PC-9 (cell line): ENCODE results near the gene KCNK3. TPM values are rescaled to one million over a fixed set of nuclear protein-coding genes. Genes with fewer than 3 reads are reported as not detected.

Source experiments
- BruUV-seq: library from RNA; stranded (reverse); fragments of 400-500 nt; replicated peaks from 2 replicates; lab custom pipeline; 2021; lab: Mats Ljungman, UMichigan
- CTCF ChIA-PET: fragments of 300-600 bp; sonication (Branson Sonifier 250); formaldehyde crosslinking; loops from one replicate; lab custom pipeline; 2022; ENCODE audit warnings: antibody characterized with exemption; lab: Charles Lee
- POLR2A ChIA-PET: fragments of 300-600 bp; sonication (Branson Sonifier 250); formaldehyde crosslinking; loops from one replicate; lab custom pipeline; 2022; ENCODE audit warnings: antibody characterized with exemption; ENCODE audit not compliant: unreplicated experiment; lab: Charles Lee
- DNase-seq, 2 experiments: peaks; one replicate each; pipeline versions ENCODE4 v3.0.0 to v3.0.0-alpha.2; 2015 to 2022; ENCODE audit warnings: mixed read lengths in 1 of 2
- H2AFZ ChIP-seq: fragments of 200-600 bp; sonication (generic); 2 replicates; pipeline ENCODE4 v1.8.1; 2017; ENCODE audit warnings: antibody characterized with exemption
- H3F3A ChIP-seq: fragments of 200-600 bp; sonication (generic); 2 replicates; pipeline ENCODE4 v1.8.1; 2017; ENCODE audit warnings: antibody characterized with exemption, mild to moderate bottlenecking, low read depth; ENCODE audit not compliant: insufficient read depth
- H3K27ac ChIP-seq: fragments of 200-600 bp; sonication (generic); 2 replicates; pipeline ENCODE4 v1.6.1; 2016; ENCODE audit warnings: mixed run types
- H3K27me3 ChIP-seq: fragments of 200-600 bp; sonication (generic); 2 replicates; pipeline ENCODE4 v1.6.1; 2016; ENCODE audit warnings: low read depth, mixed run types; ENCODE audit not compliant: insufficient read depth
- H3K36me3 ChIP-seq: fragments of 200-600 bp; sonication (generic); 2 replicates; pipeline ENCODE4 v1.6.1; 2016; ENCODE audit warnings: low read depth, mixed run types
- H3K4me1 ChIP-seq: fragments of 200-600 bp; sonication (generic); replicated peaks from 2 replicates; pipeline ENCODE4 v1.6.1; 2016; ENCODE audit warnings: mixed run types; ENCODE audit not compliant: insufficient read depth
- H3K4me2 ChIP-seq: fragments of 200-600 bp; sonication (generic); 2 replicates; pipeline ENCODE4 v1.6.1; 2017; ENCODE audit warnings: mixed run types
- H3K4me3 ChIP-seq: fragments of 200-600 bp; sonication (generic); 2 replicates; pipeline ENCODE4 v1.6.1; 2016; ENCODE audit warnings: mixed run types
- H3K79me2 ChIP-seq: fragments of 200-600 bp; sonication (generic); 2 replicates; pipeline ENCODE4 v1.6.1; 2017; ENCODE audit warnings: low read depth, mixed run types
- H3K9me2 ChIP-seq: fragments of 200-600 bp; sonication (generic); 2 replicates; pipeline ENCODE4 v1.8.1; 2017; ENCODE audit warnings: mild to moderate bottlenecking; ENCODE audit not compliant: insufficient read depth
- H3K9me3 ChIP-seq: fragments of 200-600 bp; sonication (generic); 2 replicates; pipeline ENCODE4 v1.8.1; 2016; ENCODE audit warnings: low read depth; ENCODE audit not compliant: insufficient read depth
- H4K20me1 ChIP-seq: fragments of 200-600 bp; sonication (generic); 2 replicates; pipeline ENCODE4 v1.8.1; 2017; ENCODE audit not compliant: insufficient read depth
- EZH2 ChIP-seq: fragments of 200-600 bp; sonication (generic); IDR thresholded peaks from 2 replicates; pipeline ENCODE4 v1.8.0; 2017; ENCODE audit warnings: antibody characterized with exemption, low read depth
- intact Hi-C: fragments of 100-400 bp; cut with micrococcal nuclease; formaldehyde crosslinking; loops from one replicate; pipeline ENCODE4 v1.10.0; 2022; ENCODE audit not compliant: unreplicated experiment
- total RNA-seq: library from RNA; stranded (reverse); gene quantifications from 2 replicates; pipeline ENCODE4 v1.2.3, GENCODE V29; 2021
- TF ChIP-seq, protein P1 (sequence below): fragments of 200-600 bp; sonication (generic); conservative IDR thresholded peaks from 2 replicates; pipeline ENCODE4 v1.6.1; 2017; ENCODE audit warnings: mixed run types, antibody characterized with exemption, mild to moderate bottlenecking, moderate library complexity

The KCNK3 gene
- total RNA-seq, 1 experiment from 2014 or later, result not detected

GRCh38 chr2:26678035-26678434, 14.5 kb upstream of the KCNK3 start:
- no TSS peak for BruUV-seq
- no peaks in the 10 kb centered on the region for H3K36me3 ChIP-seq
- H3K4me3 ChIP-seq, result no peak overlapping the region
- ChIA-PET CTCF (no interaction called here), POLR2A (no interaction called here)
- H3K9me3 ChIP-seq, result no peaks in the 10 kb centered on the region
- H3K4me2 ChIP-seq, result no peak overlapping the region
- H3K79me2 ChIP-seq, result no peaks in the 10 kb centered on the region
- intact Hi-C loops, result no loop called here
- H3K9me2 ChIP-seq, result no peaks in the 10 kb centered on the region
- no peaks in the 10 kb centered on the region for H4K20me1 ChIP-seq
- no peak for DNase-seq
- peaks cover 8% of the 10 kb centered on the region for H3K4me1 ChIP-seq
- H2AFZ ChIP-seq, result no peak overlapping the region
- no peak overlapping the region for H3K27ac ChIP-seq
- H3F3A ChIP-seq, result no peaks in the 10 kb centered on the region
- H3K27me3 ChIP-seq, result no peaks in the 10 kb centered on the region
- TF ChIP-seq, protein P1, sequence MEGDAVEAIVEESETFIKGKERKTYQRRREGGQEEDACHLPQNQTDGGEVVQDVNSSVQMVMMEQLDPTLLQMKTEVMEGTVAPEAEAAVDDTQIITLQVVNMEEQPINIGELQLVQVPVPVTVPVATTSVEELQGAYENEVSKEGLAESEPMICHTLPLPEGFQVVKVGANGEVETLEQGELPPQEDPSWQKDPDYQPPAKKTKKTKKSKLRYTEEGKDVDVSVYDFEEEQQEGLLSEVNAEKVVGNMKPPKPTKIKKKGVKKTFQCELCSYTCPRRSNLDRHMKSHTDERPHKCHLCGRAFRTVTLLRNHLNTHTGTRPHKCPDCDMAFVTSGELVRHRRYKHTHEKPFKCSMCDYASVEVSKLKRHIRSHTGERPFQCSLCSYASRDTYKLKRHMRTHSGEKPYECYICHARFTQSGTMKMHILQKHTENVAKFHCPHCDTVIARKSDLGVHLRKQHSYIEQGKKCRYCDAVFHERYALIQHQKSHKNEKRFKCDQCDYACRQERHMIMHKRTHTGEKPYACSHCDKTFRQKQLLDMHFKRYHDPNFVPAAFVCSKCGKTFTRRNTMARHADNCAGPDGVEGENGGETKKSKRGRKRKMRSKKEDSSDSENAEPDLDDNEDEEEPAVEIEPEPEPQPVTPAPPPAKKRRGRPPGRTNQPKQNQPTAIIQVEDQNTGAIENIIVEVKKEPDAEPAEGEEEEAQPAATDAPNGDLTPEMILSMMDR, result no peak
- TF ChIP-seq EZH2, result no peak

DNA sequence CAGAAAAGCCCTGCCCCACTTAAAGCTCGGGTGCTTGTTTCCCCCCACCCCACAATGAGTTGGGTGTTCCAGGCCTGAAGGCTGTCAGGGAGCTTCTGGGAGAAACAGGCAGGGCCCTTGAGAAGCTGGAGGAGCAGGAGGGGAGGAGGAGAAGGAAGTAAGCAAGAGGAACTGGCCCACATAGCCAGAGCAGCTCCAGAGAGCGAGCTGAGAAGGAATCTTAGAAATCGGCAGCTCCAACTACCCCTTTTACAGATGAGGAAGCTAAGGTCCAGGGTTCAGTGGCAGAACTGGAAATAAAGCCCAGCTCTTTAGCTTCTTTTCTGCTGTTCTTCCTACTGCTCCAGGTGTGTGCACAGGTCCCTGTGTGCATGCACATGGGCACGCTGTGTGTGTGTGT, 12.7 kb upstream of the KCNK3 start:
- Histone ChIP-seq H3K9me2 (no peaks in the 10 kb centered on the region), H3K79me2 (no peaks in the 10 kb centered on the region), H3K36me3 (no peaks in the 10 kb centered on the region), H4K20me1 (no peaks in the 10 kb centered on the region), H3K9me3 (no peaks in the 10 kb centered on the region), H3K27ac (no peak overlapping the region), H3K4me3 (no peak overlapping the region), H3K27me3 (no peaks in the 10 kb centered on the region), H3K4me1 (peaks cover 8% of the 10 kb centered on the region), H3K4me2 (no peak overlapping the region), H3F3A (no peaks in the 10 kb centered on the region), H2AFZ (no peak overlapping the region)
- ChIA-PET CTCF (no interaction called here), POLR2A (interaction anchor here (0.6 kb wide), 1 partner anchor 161 kb away, joined by 5 read pairs; no protein-coding TSS in a partner anchor)
- intact Hi-C loops, result no loop called here
- no peak for TF ChIP-seq EZH2
- TF ChIP-seq, protein P1, result no peak
- no peak for DNase-seq
- no TSS peak for BruUV-seq

GRCh38 chr2:26681656-26682055, 10.9 kb upstream of the KCNK3 start:
- Histone ChIP-seq H4K20me1 (no peaks in the 10 kb centered on the region), H3K9me3 (no peaks in the 10 kb centered on the region), H3K4me3 (no peak overlapping the region), H3F3A (no peaks in the 10 kb centered on the region), H2AFZ (no peak overlapping the region), H3K27ac (no peak overlapping the region), H3K9me2 (no peaks in the 10 kb centered on the region), H3K4me2 (no peak overlapping the region), H3K27me3 (no peaks in the 10 kb centered on the region; the same call in 1 of the 2 replicates), H3K4me1 (peaks cover 8% of the 10 kb centered on the region), H3K36me3 (no peaks in the 10 kb centered on the region), H3K79me2 (no peaks in the 10 kb centered on the region)
- DNase-seq, result no peak
- intact Hi-C loops, result no loop called here
- POLR2A ChIA-PET, result interaction anchor here (0.6 kb wide), 2 partner anchors 656 to 1089 kb away, joined by 3 to 17 read pairs; no protein-coding TSS in a partner anchor
- TF ChIP-seq, protein P1, result no peak
- no peak for TF ChIP-seq EZH2
- no TSS peak for BruUV-seq
- CTCF ChIA-PET, result no interaction called here
